Left lung (tissue), 10 donors: ENCODE data around the gene NARS2. TPM values are rescaled to one million over a fixed set of nuclear protein-coding genes. Genes with fewer than 3 reads are reported as not detected.
"Not testable (repeated sequence)": the region's sequence is repeated elsewhere in the genome, so short reads cannot be mapped to it uniquely, and the experiment has no call there.

ENCODE experiments used
- ATAC-seq: fragments of 200-7000 bp; cut with Tn5 transposase; one replicate; pipeline ENCODE4 v1.9.1; 2020; ENCODE audit warnings: moderate library complexity
- DNase-seq, 4 donors: peaks; one replicate each; pipeline ENCODE4 v3.0.0-alpha.2; 2013 to 2020
- H3K27ac ChIP-seq, 2 donors: fragments of 200-600 bp; sonication (generic) in 1 of 2; one replicate each; pipeline versions ENCODE4 v1.5.0 to v1.8.0; 2020 to 2021
- H3K27me3 ChIP-seq, 2 donors: fragments of 200-600 bp; sonication (generic) in 1 of 2; one replicate each; pipeline versions ENCODE4 v1.5.0 to v1.8.0; 2020 to 2021
- H3K36me3 ChIP-seq, 2 donors: fragments of 200-600 bp; sonication (generic) in 1 of 2; one replicate each; pipeline versions ENCODE4 v1.5.0 to v1.8.0; 2020 to 2021
- H3K4me1 ChIP-seq, 2 donors: fragments of 200-600 bp; one replicate each; pipeline ENCODE4 v1.8.0; 2021
- H3K4me3 ChIP-seq, 2 donors: fragments of 200-600 bp; sonication (generic) in 1 of 2; one replicate each; pipeline versions ENCODE4 v1.5.0 to v1.8.0; 2020 to 2021; ENCODE audit warnings: mild to moderate bottlenecking in 1 of 2
- H3K9me3 ChIP-seq, 2 donors: fragments of 200-600 bp; sonication (generic) in 1 of 2; one replicate each; pipeline versions ENCODE4 v1.5.0 to v1.8.0; 2020 to 2021
- CTCF ChIP-seq, 2 donors: fragments of 200-600 bp; sonication (generic) in 1 of 2; IDR thresholded peaks; one replicate each; pipeline versions ENCODE4 v1.5.0 to v1.8.0; 2021; ENCODE audit warnings: antibody characterized with exemption in 2 of 2
- intact Hi-C, 2 donors: fragments of 100-400 bp; cut with DNase I; formaldehyde crosslinking; loops; one replicate each; pipeline versions ENCODE4 v1.11.2 to v1.14.2; 2022
- polyA plus RNA-seq, 6 donors: library from polyadenylated mRNA; unstranded; fragments of 120-200 nt; gene quantifications; one replicate each; pipeline ENCODE4 v1.2.1, GENCODE V29; 2013; ENCODE audit not compliant: insufficient read length in 6 of 6
- total RNA-seq, 2 donors: library from RNA; stranded (reverse); fragmentation: NEBNext Ultra II Directional; extraction: Animal tissue kit (Norgen Biotek cat#: 25700); gene quantifications; one replicate each; pipeline ENCODE4 v1.2.1, GENCODE V29; 2021
- donor health status: DM: no; HTN: yes; CAD: no.
- donor health status: DM: no; HTN: no; CAD: no.

Gene NARS2
- total and polyA plus RNA-seq, 8 donors: 14.9 to 35.5 (median 28.4) TPM

GRCh38 chr11:78613378-78613813, 38.7 kb upstream of the NARS2 start:
- no peaks in the 10 kb centered on the region for H3K27me3 ChIP-seq
- H3K4me3 ChIP-seq: no peak overlapping the region
- no peaks in the 10 kb centered on the region for H3K4me1 ChIP-seq
- no peak for TF ChIP-seq CTCF (IDR thresholded peaks at IDR 0.05)
- H3K27ac ChIP-seq: no peak overlapping the region
- H3K36me3 ChIP-seq: no peaks in the 10 kb centered on the region
- ATAC-seq (no peak), DNase-seq (no peak)
- intact Hi-C loops: no loop called here
- H3K9me3 ChIP-seq: peaks cover 0 to 4% of the 10 kb centered on the region in 2 donors

GRCh38 chr11:78612721-78613377, 38.2 kb upstream of the NARS2 start:
- H3K27ac ChIP-seq: no peak overlapping the region
- no peaks in the 10 kb centered on the region for H3K4me1 ChIP-seq
- intact Hi-C loops: no loop called here
- DNase-seq (no peak), ATAC-seq (no peak)
- H3K27me3 ChIP-seq: no peaks in the 10 kb centered on the region
- peaks cover 0 to 4% of the 10 kb centered on the region in 2 donors for H3K9me3 ChIP-seq
- no peak for TF ChIP-seq CTCF (IDR thresholded peaks at IDR 0.05)
- no peaks in the 10 kb centered on the region for H3K36me3 ChIP-seq
- no peak overlapping the region for H3K4me3 ChIP-seq

- H3K4me1 ChIP-seq, H3K27ac ChIP-seq, H3K4me3 ChIP-seq, H3K36me3 ChIP-seq, H3K9me3 ChIP-seq, H3K27me3 ChIP-seq, ATAC-seq, intact Hi-C loops, DNase-seq: not testable (repeated sequence)
Observed at GRCh38 chr11:78609321-78609720, 34.7 kb upstream of the NARS2 start.

- Histone ChIP-seq H3K9me3 (no peaks in the 10 kb centered on the region), H3K36me3 (no peaks in the 10 kb centered on the region), H3K4me3 (no peak overlapping the region), H3K27ac (no peak overlapping the region), H3K4me1 (no peaks in the 10 kb centered on the region), H3K27me3 (peaks cover 0 to 12% of the 10 kb centered on the region in 2 donors)
- DNase-seq: no peak
- ATAC-seq: no peak
- TF ChIP-seq CTCF (IDR thresholded peaks at IDR 0.05): no peak
- intact Hi-C loops: no loop called here
Observed at GRCh38 chr11:78607696-78608095, 33.0 kb upstream of the NARS2 start.

- no peak for ATAC-seq
- Histone ChIP-seq H3K36me3 (no peaks in the 10 kb centered on the region), H3K4me1 (no peaks in the 10 kb centered on the region), H3K27me3 (peaks cover 0 to 17% of the 10 kb centered on the region in 2 donors), H3K4me3 (no peak overlapping the region), H3K9me3 (no peaks in the 10 kb centered on the region), H3K27ac (no peak overlapping the region)
- intact Hi-C loops: no loop called here
- no peak for TF ChIP-seq CTCF (IDR thresholded peaks at IDR 0.05)
- no peak for DNase-seq
Observed at GRCh38 chr11:78606667-78607066, 32.0 kb upstream of the NARS2 start.

- H3K4me3 ChIP-seq: no peak overlapping the region
- no peak overlapping the region for H3K27ac ChIP-seq
- H3K36me3 ChIP-seq: no peaks in the 10 kb centered on the region
- H3K27me3 ChIP-seq: peaks cover 0 to 17% of the 10 kb centered on the region in 2 donors
- H3K9me3 ChIP-seq: no peaks in the 10 kb centered on the region
- H3K4me1 ChIP-seq: no peaks in the 10 kb centered on the region
- no peak for DNase-seq
- intact Hi-C loops: no loop called here
- TF ChIP-seq CTCF (IDR thresholded peaks at IDR 0.05): no peak
- no peak for ATAC-seq
Observed at GRCh38 chr11:78605296-78605695, 30.6 kb upstream of the NARS2 start.
